Measurements from ENCODE around the gene KLHL30. TPM values are rescaled to one million over a fixed set of nuclear protein-coding genes. Genes with fewer than 3 reads are reported as not detected.

KLHL30 gene
- total RNA-seq, 1 donor from 2014 or later = 18.3 TPM

- H3K36me3 ChIP-seq (ENCODE audit: control insufficient read depth in 3 of 3, insufficient read depth in 3 of 3, low read length in 3 of 3) = no peaks in the 10 kb centered on the region
- no peaks in the 10 kb centered on the region for H3K27me3 ChIP-seq (ENCODE audit: control insufficient read depth in 3 of 3, insufficient read depth in 3 of 3, low read length in 3 of 3)
- no peak overlapping the region for H3K9ac ChIP-seq (ENCODE audit: low read depth in 1 of 3, low read length in 3 of 3)
- no peak overlapping the region for H3K4me3 ChIP-seq (ENCODE audit: low read length in 3 of 3)
- H3K27ac ChIP-seq (ENCODE audit: low read depth, low read length) = no peak overlapping the region
- peaks cover 0 to 4% (median 3%) of the 10 kb centered on the region in 3 donors for H3K4me1 ChIP-seq (ENCODE audit: control insufficient read depth in 3 of 3, insufficient read depth in 3 of 3, low read length in 3 of 3)
- no peaks in the 10 kb centered on the region for H3K9me3 ChIP-seq (ENCODE audit: control insufficient read depth in 3 of 3, low read length in 3 of 3)
Observed at GRCh38 chr2:238097201-238097987, 41.1 kb upstream of the KLHL30 start.

- peaks cover 0 to 4% (median 3%) of the 10 kb centered on the region in 3 donors for H3K4me1 ChIP-seq (ENCODE audit: control insufficient read depth in 3 of 3, insufficient read depth in 3 of 3, low read length in 3 of 3)
- no peak overlapping the region for H3K4me3 ChIP-seq (ENCODE audit: low read length in 3 of 3)
- no peaks in the 10 kb centered on the region for H3K36me3 ChIP-seq (ENCODE audit: control insufficient read depth in 3 of 3, insufficient read depth in 3 of 3, low read length in 3 of 3)
- H3K9me3 ChIP-seq (ENCODE audit: control insufficient read depth in 3 of 3, low read length in 3 of 3) = no peaks in the 10 kb centered on the region
- H3K27ac ChIP-seq (ENCODE audit: low read depth, low read length) = no peak overlapping the region
- H3K9ac ChIP-seq (ENCODE audit: low read depth in 1 of 3, low read length in 3 of 3) = no peak overlapping the region
- H3K27me3 ChIP-seq (ENCODE audit: control insufficient read depth in 3 of 3, insufficient read depth in 3 of 3, low read length in 3 of 3) = no peaks in the 10 kb centered on the region
Observed at GRCh38 chr2:238097988-238098871, 40.2 kb upstream of the KLHL30 start.

- H3K27me3 ChIP-seq (ENCODE audit: control insufficient read depth in 3 of 3, insufficient read depth in 3 of 3, low read length in 3 of 3) = peaks cover 0 to 3% (median 0%) of the 10 kb centered on the region in 3 donors
- no peaks in the 10 kb centered on the region for H3K9me3 ChIP-seq (ENCODE audit: control insufficient read depth in 3 of 3, low read length in 3 of 3)
- peaks cover 0 to 4% (median 3%) of the 10 kb centered on the region in 3 donors for H3K4me1 ChIP-seq (ENCODE audit: control insufficient read depth in 3 of 3, insufficient read depth in 3 of 3, low read length in 3 of 3)
- H3K4me3 ChIP-seq (ENCODE audit: low read length in 3 of 3) = no peak overlapping the region
- no peak overlapping the region for H3K9ac ChIP-seq (ENCODE audit: low read depth in 1 of 3, low read length in 3 of 3)
- H3K27ac ChIP-seq (ENCODE audit: low read depth, low read length) = no peak overlapping the region
- no peaks in the 10 kb centered on the region for H3K36me3 ChIP-seq (ENCODE audit: control insufficient read depth in 3 of 3, insufficient read depth in 3 of 3, low read length in 3 of 3)
Observed at GRCh38 chr2:238098901-238099713, 39.4 kb upstream of the KLHL30 start.

GRCh38 chr2:238099714-238100048, 38.8 kb upstream of the KLHL30 start:
- no peaks in the 10 kb centered on the region for H3K9me3 ChIP-seq (ENCODE audit: control insufficient read depth in 3 of 3, low read length in 3 of 3)
- no peaks in the 10 kb centered on the region for H3K36me3 ChIP-seq (ENCODE audit: control insufficient read depth in 3 of 3, insufficient read depth in 3 of 3, low read length in 3 of 3)
- no peak overlapping the region for H3K4me3 ChIP-seq (ENCODE audit: low read length in 3 of 3)
- peaks cover 0 to 7% (median 0%) of the 10 kb centered on the region in 3 donors for H3K27me3 ChIP-seq (ENCODE audit: control insufficient read depth in 3 of 3, insufficient read depth in 3 of 3, low read length in 3 of 3)
- no peak overlapping the region for H3K9ac ChIP-seq (ENCODE audit: low read depth in 1 of 3, low read length in 3 of 3)
- H3K4me1 ChIP-seq (ENCODE audit: control insufficient read depth in 3 of 3, insufficient read depth in 3 of 3, low read length in 3 of 3) = peaks cover 0 to 4% (median 3%) of the 10 kb centered on the region in 3 donors
- H3K27ac ChIP-seq (ENCODE audit: low read depth, low read length) = no peak overlapping the region

DNA sequence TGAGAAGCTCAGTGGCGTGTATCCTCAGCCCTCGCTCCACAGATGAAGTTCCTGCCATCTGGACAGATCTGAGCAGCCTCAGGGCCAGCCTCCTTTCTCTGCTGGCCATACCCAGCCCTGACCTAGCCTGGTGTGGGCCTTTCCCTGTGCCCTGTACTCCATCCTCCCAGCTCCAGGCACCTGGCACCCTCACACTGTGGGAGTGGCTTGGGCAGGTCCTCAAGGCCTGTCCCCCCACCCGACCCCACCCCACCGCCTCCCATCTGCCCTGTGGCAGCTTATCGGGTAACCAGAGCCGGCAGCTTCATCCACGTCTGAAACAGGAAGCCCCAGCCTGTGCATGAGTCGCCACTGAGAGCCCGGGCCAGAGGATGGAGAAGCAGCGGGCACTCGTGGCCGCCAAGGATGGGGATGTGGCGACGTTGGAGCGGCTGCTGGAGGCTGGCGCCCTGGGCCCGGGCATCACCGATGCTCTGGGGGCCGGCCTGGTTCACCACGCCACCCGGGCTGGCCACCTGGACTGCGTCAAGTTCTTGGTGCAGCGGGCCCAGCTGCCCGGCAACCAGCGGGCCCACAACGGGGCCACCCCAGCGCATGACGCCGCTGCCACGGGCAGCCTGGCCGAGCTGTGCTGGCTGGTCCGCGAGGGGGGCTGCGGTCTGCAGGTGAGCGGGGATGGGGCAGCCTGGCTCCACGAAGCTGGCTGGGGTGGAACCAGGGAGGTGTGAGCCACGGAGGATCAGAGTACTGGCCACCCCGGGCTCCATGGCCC, 38.2 kb upstream of the KLHL30 start, which contains the start of gene ESPNL:
TSS of gene ESPNL (plus strand) at position 292 of the 772 bp plus-strand sequence. CDS start at position 372, 80 bp downstream.
- H3K27ac ChIP-seq (ENCODE audit: low read depth, low read length) = no peak within 1 kb of the TSS
- no peaks in the 10 kb centered on the region for H3K36me3 ChIP-seq (ENCODE audit: control insufficient read depth in 3 of 3, insufficient read depth in 3 of 3, low read length in 3 of 3)
- H3K9me3 ChIP-seq (ENCODE audit: control insufficient read depth in 3 of 3, low read length in 3 of 3) = no peaks in the 10 kb centered on the region
- H3K27me3 ChIP-seq (ENCODE audit: control insufficient read depth in 3 of 3, insufficient read depth in 3 of 3, low read length in 3 of 3) = peaks cover 0 to 7% (median 0%) of the 10 kb centered on the region in 3 donors
- no peak within 1 kb of the TSS for H3K4me3 ChIP-seq (ENCODE audit: low read length in 3 of 3)
- no peak within 1 kb of the TSS for H3K9ac ChIP-seq (ENCODE audit: low read depth in 1 of 3, low read length in 3 of 3)
- peaks cover 0 to 4% (median 3%) of the 10 kb centered on the region in 3 donors for H3K4me1 ChIP-seq (ENCODE audit: control insufficient read depth in 3 of 3, insufficient read depth in 3 of 3, low read length in 3 of 3)

GRCh38 chr2:238100821-238101771, 37.4 kb upstream of the KLHL30 start:
- H3K27ac ChIP-seq (ENCODE audit: low read depth, low read length) = no peak overlapping the region
- no peaks in the 10 kb centered on the region for H3K36me3 ChIP-seq (ENCODE audit: control insufficient read depth in 3 of 3, insufficient read depth in 3 of 3, low read length in 3 of 3)
- H3K4me3 ChIP-seq (ENCODE audit: low read length in 3 of 3) = no peak overlapping the region
- no peak overlapping the region for H3K9ac ChIP-seq (ENCODE audit: low read depth in 1 of 3, low read length in 3 of 3)
- peaks cover 0 to 4% (median 3%) of the 10 kb centered on the region in 3 donors for H3K4me1 ChIP-seq (ENCODE audit: control insufficient read depth in 3 of 3, insufficient read depth in 3 of 3, low read length in 3 of 3)
- peaks cover 0 to 11% (median 0%) of the 10 kb centered on the region in 3 donors for H3K27me3 ChIP-seq (ENCODE audit: control insufficient read depth in 3 of 3, insufficient read depth in 3 of 3, low read length in 3 of 3)
- no peaks in the 10 kb centered on the region for H3K9me3 ChIP-seq (ENCODE audit: control insufficient read depth in 3 of 3, low read length in 3 of 3)

DNA sequence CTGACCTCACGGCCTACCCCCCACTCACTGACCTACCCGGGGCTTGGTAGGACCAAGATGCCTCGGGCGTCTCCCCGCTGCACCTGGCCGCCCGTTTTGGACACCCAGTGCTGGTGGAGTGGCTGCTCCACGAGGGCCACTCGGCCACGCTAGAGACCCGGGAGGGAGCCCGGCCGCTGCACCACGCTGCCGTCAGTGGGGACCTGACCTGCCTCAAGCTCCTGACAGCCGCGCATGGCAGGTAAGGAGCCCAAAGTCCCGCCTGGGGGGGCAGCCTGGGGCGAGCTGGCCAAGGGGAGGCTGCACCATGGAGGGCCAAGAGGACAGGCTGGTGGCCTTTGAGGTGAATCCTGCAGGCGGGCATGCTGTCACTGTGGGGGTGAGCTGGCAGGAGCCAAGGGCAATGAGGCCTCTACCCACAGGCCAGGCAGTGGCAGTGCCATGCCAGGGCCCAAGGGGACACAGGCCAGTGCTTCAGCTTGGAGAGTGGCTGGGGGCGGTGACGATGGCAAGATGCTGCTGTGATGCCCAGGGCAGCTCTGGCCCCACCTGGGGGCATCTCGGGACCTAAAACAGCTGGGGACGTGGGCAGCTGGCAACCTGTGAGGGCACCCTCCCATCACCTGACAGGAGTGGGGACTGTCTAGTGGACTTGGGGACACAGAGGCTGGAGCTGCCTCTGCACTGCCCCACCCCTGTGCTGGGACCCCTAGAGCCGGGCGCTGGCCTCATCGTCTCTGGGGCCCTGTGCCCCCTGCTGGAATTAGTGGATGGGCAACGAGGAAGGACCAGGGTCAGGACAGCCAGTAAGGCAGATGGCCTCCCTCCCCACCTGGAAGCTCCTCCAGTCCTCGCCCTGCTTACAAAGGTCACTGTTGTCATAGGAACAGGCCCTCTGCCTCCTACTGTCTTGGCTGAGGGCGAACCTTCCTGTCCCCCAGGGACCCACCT, 36.3 kb upstream of the KLHL30 start:
- H3K9me3 ChIP-seq (ENCODE audit: control insufficient read depth in 3 of 3, low read length in 3 of 3) = no peaks in the 10 kb centered on the region
- H3K27ac ChIP-seq (ENCODE audit: low read depth, low read length) = no peak overlapping the region

DNA sequence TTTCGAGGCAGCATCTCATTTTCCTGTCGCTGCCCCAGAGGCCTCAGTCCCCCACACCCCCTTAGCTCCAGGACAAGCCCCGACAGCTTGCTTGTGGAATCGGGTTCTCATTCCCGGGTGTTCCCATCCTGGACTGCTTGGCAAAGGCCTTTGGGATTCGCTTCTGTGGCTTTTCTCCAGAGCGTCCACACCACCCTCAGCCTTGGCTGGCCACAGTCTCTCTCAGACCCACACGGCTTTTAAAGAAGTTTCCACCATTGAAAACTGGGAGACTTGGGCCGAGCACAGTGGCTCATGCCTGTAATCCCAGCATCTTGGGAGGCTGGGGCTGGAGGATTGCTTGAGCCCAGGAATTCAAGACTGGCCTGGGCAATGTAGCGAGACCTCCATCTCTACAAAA, 35.6 kb upstream of the KLHL30 start:
- Histone ChIP-seq H3K36me3 (ENCODE audit: control insufficient read depth in 3 of 3, insufficient read depth in 3 of 3, low read length in 3 of 3) (no peaks in the 10 kb centered on the region), H3K4me3 (ENCODE audit: low read length in 3 of 3) (no peak overlapping the region), H3K4me1 (ENCODE audit: control insufficient read depth in 3 of 3, insufficient read depth in 3 of 3, low read length in 3 of 3) (peaks cover 0 to 8% (median 4%) of the 10 kb centered on the region in 3 donors), H3K9ac (ENCODE audit: low read depth in 1 of 3, low read length in 3 of 3) (no peak overlapping the region), H3K9me3 (ENCODE audit: control insufficient read depth in 3 of 3, low read length in 3 of 3) (no peaks in the 10 kb centered on the region), H3K27ac (ENCODE audit: low read depth, low read length) (no peak overlapping the region), H3K27me3 (ENCODE audit: control insufficient read depth in 3 of 3, insufficient read depth in 3 of 3, low read length in 3 of 3) (peaks cover 0 to 13% (median 0%) of the 10 kb centered on the region in 3 donors)

More for the DNA sequence above, 36.3 kb upstream of the KLHL30 start:
- H3K36me3 ChIP-seq (ENCODE audit: control insufficient read depth in 3 of 3, insufficient read depth in 3 of 3, low read length in 3 of 3) = no peaks in the 10 kb centered on the region
- no peak overlapping the region for H3K9ac ChIP-seq (ENCODE audit: low read depth in 1 of 3, low read length in 3 of 3)
- H3K27me3 ChIP-seq (ENCODE audit: control insufficient read depth in 3 of 3, insufficient read depth in 3 of 3, low read length in 3 of 3) = peaks cover 0 to 13% (median 0%) of the 10 kb centered on the region in 3 donors
- H3K4me1 ChIP-seq (ENCODE audit: control insufficient read depth in 3 of 3, insufficient read depth in 3 of 3, low read length in 3 of 3) = peaks cover 0 to 4% (median 4%) of the 10 kb centered on the region in 3 donors
- no peak overlapping the region for H3K4me3 ChIP-seq (ENCODE audit: low read length in 3 of 3)

Measured in skeletal muscle tissue (tissue), 4 donors.